A204.1 (cell line): ENCODE measurements around the gene CAPRIN1.
A peak's percentile ranks its signal among the peaks of the same experiment; 100 is the strongest.
"Not testable (repeated sequence)": the region's sequence is repeated elsewhere in the genome, so short reads cannot be mapped to it uniquely, and the experiment has no call there.

Experiments used
- FAIRE-seq: peaks from 2 replicates; lab custom pipeline; 2012; peaks lifted over from hg19 to GRCh38; lab: Jason Lieb, UNC

Gene CAPRIN1

DNA sequence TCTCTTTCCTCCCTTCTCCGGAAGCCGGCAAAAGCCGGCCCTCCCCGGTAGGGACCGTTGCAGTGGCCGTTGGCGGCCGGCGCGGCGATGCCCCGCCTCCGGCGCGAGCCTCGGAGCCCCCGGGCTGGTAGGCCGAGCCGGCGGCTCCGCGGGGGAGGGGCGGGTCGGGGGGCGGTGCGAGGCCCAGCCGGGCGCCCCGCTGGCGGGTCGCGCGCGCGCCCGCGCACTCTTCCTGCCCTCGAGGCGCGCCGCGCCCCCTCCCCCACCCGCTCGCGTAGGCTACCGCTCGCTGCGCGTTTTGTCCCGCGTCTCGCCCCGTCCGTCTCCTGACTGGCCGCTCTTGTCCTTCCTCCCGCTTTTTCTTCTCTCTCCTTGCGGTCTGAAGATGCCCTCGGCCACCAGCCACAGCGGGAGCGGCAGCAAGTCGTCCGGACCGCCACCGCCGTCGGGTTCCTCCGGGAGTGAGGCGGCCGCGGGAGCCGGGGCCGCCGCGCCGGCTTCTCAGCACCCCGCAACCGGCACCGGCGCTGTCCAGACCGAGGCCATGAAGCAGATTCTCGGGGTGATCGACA is 591 bp downstream of the CAPRIN1 start:
- no peak for FAIRE-seq

DNA sequence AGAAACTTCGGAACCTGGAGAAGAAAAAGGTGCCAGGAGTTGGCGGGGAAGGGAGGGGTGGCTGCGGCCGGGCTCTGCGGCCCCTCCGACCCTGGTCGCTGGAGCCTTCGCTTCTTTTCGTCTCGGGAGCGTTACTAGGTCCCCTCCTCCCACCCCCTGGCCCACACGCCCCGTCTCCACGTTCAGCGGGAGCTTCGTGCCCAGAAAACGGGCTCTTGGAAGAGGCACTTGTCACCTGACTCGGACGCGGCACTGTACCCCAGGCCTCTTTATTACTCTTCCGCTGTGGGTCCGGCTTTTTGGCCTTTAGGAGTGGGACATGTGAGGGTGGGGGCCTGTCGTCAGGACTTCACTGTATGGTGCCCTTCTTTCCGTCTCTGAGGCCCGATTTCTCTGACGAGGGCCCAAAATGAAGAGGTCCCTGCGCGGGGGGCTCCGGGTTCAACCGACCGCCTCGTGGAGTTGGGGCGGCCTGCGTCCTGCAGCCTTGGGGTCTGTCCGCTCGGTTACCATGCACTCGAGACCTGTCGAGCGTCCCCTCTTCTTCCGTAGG is 1.2 kb downstream of the CAPRIN1 start:
- no peak for FAIRE-seq

DNA sequence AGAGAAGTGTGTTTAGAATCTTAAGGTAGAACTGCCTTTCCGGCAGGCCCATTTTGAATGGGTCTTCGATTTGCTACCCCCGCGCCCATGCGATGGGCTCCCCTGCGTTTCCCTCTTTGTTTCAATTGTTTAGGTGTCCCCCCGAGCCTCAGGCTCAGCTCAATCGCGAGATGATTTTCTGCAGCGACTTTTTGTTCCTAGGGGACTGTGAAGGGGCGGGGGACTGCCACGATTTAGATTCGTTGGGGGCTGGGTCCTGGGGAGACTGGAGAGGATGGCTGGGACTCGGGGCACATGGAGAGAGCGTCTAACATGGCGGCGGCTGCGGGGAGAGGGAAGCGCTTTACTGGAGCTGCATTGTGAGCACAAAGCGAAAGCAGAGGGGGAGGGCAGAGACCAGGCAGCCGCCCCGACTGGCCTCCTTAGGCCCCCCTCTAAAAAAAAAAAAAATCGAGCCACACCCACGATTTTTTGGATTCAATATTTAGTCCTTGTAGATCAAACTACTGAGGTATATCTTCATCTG is 1.7 kb downstream of the CAPRIN1 start:
- no peak for FAIRE-seq

DNA sequence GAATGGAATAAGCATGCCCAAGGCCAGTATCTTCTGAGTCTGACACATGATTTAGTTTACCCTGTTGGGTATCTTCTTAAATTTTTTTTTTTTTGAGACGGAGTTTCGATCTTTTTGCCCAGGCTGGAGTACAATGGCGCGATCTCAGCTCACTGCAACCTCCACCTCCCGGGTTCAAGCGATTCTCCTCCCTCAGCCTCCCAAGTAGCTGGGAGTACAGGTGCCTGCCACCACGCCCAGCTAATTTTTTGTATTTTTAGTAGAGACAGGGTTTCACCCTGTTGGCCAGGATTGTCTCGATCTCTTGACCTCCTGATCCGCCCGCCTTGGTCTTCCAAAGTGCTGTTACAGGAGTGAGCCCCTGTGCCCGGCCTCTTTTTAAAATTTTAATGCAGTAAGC is 2.8 kb downstream of the CAPRIN1 start:
- not testable (repeated sequence) for FAIRE-seq

DNA sequence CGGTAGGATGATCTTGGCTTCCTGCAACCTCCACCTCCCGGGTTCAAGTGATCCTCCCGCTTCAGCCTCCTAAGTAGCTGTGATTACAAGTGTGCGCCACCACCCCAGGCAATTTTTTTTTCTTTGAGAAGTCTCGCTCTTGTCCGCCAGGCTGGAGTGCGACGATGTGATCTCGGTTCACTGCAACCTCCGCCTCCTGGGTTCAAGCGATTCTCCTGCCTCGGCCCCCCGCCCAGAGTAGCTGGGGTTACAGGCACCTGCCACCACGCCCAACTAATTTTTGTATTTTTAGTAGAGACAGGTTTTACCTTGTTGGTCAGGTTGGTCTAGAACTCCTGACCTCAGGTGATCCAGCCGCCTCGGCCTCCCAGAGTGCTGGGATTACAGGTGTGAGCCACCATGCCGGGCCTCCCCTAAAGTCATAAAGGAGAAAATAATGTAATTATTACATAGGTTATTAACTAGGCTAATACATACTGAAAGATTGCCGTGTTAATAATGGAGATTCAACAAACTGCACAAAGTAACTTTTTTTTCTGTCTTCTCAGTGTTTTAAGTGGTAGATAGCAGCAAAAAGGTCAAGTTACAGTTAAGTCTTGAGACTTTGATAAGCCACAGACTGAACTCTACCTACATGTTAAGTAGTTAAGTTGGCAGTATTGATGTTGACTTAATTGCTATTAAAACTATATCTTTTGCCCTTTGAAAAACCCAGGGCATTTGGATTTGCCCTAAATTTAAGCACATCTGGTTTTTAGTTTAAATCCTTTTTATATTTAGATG is 3.9 kb downstream of the CAPRIN1 start:
- FAIRE-seq, result no peak

DNA sequence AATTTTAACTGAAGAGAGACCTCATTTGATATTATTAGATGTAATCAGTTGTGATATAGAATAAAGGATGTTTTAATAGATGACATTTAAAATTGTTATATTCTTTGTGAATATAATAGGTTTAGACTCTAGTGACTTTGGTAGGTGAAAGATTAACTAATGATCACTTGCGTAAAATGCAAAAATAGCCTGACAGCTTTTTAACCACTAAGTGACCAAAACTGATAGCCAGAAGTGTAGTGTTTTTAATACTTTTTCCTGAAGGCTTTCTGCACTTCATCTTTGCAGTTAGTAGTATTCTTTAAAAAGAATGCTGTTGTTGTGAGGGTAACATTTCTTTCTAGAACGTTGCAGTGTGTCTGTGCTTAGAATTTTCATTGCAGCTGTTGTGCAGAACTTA is 5.1 kb downstream of the CAPRIN1 start:
- no peak for FAIRE-seq

DNA sequence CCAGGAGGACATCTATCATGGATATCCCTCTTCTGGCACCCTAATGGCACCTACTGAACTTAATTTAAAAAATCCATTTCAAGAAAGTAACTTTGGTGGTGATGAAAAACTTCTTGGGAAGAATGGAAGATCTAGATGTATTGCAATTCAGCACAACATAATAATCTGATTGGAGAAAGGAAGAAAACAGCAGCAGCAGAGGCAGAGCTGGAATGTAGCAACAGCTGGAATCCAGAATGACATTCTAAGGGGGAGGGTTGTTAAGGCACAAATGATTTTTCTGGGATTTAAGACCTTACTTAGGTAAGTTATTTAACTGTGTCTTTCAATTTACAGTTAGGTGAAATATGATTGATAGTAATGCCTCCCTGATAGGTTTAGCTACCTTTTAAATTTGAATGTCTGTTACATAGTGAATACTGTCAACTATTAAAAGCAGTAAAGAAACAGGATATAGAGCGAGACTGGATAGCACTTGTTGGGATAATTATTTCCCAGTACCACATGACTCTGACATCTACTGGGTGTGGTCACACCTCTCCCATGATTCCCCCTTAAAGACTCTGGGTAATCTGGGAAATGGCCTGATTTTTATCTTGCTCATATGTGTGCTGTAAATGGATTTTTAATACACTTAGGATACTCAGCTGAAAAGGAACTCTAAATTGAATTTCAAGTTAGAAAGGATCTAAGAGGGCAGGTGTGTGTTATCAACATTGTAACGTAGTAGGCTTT is 11.7 kb downstream of the CAPRIN1 start:
- FAIRE-seq, result no peak

DNA sequence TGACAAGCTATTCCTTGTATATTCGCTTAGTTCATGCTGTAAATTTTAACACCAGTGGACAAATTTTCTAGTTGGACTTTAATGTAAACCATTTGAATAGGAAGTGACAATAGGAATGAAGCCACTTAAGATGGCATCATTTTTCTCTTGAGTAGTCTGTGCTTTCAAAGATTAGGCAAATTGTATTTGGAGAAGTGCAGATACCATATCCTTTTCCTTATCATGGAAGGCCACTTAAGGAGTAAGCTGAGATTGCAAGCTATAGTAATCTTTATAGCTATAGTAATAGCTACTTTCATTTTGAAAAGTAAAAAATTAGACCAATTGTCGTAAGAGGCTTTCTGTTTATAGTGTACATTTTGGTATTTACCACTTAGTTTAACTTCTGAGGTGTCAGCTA is 12.8 kb downstream of the CAPRIN1 start:
- FAIRE-seq, result no peak

DNA sequence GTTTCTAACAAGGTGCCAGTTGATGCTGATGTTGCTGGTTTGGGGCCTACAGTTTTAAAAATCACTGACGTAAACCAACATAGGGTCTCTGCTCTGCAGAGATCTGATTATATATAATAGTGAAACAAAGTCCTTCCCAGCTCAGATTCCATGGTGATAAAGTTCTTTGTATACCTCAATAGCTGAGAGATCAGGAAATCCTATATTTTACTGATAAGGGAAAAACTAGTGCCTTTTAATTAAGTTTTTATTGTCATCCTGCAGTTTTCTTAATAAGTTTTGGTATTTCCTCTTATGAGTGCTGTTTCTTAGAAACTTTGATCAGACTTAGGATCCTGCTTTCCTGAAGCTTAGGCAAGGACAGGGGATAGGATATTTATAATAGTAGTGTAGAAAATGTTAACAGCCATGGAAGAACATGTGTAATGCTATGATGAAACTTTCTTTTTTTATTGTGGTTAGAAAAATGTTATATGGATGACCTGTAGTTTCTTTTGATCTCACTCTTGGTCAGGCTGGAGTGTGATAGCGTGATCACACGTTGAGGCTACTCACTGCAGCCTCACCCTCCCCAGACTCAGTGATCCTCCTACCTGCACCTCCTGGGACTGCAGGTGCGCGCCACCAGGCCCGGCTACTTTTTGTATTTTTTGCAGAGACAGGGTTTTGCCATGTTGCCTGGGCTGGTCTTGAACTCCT is 14.1 kb downstream of the CAPRIN1 start:
- no peak for FAIRE-seq

DNA sequence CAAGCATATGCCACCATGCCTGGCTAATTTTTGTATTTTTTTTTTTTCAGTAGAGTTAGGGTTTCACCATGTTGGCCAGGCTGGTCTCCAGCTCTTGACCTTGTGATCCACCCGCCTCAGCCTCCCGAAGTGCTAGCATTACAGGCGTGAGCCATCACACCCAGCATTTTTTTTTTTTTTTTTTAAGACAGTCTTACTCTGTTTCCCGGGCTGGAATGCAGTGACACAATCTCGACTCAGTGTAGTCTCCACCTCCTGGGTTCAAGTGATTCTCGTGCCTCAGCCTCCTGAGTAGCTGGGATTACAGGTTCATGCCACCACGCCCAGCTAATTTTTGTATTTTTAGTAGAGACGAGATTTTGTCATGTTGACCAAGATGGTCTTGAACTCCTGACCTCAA is 15.2 kb downstream of the CAPRIN1 start:
- not testable (repeated sequence) for FAIRE-seq

DNA sequence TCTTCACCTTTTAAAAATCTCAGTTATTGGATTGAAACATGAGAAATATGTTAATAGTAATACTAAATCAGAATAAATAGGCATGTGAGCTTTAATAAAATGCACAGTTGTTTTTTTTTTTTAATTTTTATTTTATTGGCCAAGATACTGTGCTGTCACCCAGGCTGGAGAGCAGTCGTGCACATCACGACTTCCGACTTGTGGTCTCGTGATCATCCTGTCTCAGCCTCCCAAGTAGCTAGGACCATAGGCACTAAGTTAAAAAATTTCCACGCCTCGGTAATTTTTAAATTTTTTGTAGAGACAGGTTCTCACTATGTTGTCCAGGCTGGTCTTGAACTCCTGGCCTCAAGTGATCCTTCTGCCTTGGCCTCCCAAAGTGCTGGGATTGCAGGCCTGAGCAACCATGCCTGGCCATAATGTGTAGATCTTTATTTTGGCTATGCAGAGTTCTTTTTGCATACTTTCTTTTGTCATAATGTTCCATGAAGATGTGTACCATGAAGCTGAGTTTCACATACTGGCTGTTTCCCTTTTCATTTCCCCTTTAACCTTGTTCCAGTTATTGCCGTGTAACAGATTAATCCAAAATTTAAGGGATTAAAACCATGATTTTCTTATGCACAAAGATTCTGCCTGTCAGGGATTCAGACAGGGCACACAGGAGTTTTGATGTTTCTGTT is 16.0 kb downstream of the CAPRIN1 start:
- no peak for FAIRE-seq

DNA sequence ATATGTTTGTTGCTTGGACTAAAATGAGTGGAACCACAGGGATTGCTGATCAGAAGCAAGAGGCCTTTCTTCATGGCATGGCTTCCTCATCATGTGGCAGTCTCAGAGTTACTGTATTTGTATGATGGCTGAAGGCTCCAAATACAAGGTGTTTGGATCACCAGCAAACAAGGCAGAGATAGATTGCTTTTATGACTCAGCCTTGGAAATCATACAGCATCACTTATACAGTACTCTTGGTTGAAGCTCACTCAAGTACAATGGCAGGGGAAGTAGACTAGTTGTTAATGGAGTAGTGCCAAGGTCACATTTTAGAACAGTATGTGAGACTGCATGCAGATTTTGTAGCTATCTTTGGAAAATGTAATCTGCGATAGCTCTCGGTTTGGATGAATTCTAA is 16.6 kb downstream of the CAPRIN1 start:
- no peak for FAIRE-seq

DNA sequence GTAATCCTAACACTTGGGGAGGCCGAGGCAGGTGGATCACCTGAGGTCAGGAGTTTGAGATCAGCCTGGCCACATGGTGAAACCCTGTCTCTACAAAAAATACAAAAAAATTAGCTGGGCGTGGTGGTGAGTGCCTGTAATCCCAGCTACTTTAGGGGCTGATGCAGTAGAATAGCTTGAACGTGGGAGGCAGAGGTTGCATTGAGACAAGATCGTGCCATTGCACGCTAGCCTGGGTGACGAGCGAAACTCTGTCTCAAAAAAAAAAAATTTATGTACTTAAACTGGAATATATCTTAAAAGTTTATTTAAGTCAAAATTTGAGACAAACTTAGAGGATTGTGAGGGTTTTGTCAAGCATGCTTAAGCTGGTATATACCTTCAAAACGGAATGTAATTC is 19.8 kb downstream of the CAPRIN1 start:
- not testable (repeated sequence) for FAIRE-seq

DNA sequence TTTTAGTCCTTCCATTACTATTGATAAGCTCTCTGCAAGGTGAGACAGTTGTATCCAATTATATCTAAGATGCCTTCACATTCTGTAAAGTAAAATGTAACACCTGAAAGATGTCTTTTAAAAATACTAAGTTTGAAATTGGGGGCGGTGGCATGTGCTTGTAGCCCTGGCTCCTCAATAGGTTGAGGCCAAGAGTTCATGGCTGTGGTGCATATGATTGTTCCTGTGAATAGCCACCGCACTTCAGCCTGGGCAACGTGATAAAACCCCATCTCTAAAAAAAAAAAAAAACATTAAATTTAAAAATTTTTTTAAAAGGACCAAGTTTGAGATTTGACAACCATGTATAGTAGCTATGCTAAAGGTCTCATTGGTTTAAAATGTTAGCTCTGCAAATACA is 20.5 kb downstream of the CAPRIN1 start:
- FAIRE-seq, result no peak

DNA sequence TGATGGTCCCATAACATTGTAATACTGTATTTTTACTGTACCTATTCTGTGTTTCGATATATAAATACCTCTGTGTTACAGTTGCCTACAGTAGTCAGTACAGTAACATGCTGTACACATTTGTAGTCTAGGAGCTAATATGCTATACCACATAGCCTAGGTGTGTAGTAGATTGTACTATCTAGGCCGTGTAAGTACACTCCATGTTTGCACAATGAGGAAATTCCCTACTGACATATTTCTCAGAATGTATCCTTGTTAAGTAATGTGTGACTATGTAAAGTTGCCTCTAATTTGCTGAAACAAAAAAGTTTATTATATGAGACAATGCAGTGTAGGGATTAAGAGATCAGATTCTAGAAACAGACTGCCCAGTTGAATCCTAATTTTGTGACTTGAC is 21.3 kb downstream of the CAPRIN1 start:
- no peak for FAIRE-seq

DNA sequence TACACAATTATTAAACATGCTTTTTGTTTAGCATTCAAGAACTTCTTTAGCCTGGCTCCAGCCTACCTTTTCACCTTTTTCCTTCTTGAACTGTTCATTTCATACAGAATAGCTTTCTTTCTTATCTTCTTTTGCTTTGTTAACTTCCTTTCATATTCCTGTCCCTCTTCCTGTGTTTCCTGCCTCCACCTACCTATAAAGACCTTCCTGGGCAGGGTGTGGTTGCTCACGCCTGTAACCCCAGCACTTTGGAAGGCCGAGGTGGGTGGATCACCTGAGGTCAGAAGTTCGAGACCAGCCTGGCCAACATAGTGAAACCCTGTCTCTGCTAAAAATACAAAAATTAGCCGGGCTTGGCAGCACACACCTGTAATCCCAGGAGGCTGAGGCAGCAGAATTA is 22.9 kb downstream of the CAPRIN1 start:
- FAIRE-seq, result no peak

DNA sequence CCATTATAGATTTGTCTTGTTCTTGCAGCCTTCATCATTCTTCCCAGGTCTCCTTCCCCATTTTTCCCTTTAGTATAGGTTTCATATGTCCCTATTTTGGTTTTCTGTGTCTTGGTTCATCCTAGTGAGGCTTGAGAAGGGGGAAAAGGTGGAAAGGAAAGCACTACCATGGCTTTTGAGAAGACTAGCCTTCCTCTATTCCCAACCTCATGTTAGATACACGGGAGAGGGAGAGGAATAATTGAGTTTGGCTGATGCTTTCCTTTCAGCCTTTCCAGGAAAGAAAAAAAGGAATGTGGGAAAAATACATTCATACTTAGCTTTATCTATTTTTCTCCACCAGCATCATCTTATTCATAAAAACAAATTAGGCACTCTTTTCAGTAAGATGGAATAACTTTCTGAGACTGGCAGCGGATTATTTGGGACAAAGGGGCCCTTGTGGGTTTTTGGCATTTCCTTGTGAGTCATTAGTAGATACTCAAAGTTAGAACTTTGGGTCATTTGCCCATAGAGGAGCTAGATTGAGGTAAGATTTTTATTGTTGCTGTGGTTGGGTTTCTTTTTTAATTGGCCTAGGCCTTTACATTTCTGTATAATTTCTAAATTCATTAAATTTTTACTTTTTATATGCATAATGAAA is 23.8 kb downstream of the CAPRIN1 start:
- no peak for FAIRE-seq

DNA sequence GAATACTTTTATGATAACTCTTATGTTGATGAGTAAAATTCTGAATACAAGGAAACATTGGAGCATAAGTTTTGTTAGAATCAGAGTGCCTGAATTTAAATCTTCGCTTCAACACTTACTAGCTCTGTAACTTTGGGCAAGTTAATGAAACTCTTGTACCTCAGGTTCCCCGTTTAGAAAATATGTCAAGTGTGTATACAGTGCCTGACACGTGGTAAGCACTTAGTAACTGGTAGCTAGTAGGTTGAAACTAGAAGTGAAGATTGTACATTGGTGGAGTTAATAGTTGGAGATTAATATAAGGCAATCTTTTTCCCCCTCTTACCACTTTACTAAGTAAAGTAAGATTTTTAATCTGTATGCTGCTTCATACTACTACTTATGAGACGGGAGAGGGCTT is 29.1 kb downstream of the CAPRIN1 start:
- FAIRE-seq, result no peak

DNA sequence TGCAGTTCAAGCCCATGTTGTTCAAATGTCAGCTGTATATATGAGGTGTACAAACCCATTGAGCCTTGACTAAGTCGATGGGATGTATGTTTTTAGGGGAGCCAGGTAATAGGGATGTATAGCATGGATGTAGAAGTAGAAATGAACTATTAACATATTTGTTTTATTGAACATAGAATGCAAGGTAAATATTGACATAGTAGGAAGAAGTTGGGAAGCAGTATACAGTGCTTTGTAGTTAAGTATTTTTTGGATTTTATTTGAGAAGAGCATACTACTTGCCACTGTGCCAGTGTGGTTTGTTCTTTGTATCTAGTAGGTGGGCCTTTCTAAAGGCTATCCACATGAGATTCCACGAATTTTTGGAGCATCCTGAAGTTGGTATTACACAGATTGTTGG is 33.1 kb downstream of the CAPRIN1 start:
- FAIRE-seq, result no peak

DNA sequence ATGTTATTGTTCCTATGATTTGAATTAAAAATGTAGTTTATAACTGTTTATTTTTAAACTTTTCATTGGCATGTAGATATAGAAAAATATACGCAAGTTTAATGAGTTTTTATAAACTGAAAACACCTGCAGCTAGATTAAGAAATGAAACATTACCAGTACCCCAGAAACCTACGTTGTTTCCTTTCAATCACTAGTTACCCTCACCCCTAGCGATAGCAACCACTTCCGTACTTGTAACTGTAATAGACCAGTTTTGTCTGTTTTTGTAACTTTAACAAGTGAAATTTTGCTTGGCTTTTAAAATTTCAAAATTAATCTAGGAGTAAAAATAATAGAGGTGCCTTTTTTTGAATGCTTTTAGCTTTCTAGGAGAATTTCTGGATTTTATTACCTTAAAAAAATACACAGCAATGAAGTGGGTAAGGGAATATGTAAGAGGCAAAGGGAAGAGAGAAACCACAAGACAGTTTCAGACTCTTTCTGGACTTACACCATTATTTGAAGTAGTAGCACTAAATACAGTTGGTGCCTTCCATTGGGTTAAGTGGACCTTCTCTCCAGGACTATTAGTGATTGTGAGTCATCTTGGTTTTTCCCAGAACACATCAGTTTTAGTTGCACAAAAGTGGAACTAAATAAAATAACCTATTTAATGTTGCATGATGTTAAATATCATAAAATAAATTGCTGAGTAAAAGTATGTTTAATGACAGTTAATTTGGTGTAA is 35.2 kb downstream of the CAPRIN1 start:
- peak; percentile 25 for FAIRE-seq

DNA sequence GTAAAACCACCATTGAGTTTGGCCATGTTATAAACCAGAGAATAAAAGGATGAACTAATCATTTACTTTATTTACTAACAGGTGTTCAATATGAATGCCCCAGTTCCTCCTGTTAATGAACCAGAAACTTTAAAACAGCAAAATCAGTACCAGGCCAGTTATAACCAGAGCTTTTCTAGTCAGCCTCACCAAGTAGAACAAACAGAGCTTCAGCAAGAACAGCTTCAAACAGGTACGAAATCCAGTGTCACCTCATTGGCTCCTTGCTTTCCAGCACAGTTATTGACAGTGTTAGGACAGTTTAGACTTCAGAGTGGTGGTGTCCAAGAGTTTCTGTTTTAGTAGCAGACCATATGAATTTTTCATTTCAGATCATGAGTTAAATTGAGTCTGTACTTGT is 40.3 kb downstream of the CAPRIN1 start:
- no peak for FAIRE-seq
